ENCODE results near the gene ABI3BP.
A peak's percentile ranks its signal among the peaks of the same experiment; 100 is the strongest.

Gene ABI3BP

GRCh38 chr3:100761211-100761942 lies 231.8 kb downstream of the ABI3BP start:
- DNase-seq: peak; percentile 8

- no peak for DNase-seq
These were observed 232.8 kb downstream of the ABI3BP start for GRCh38 chr3:100760377-100760776.

- DNase-seq: no peak
These were observed 233.3 kb downstream of the ABI3BP start for GRCh38 chr3:100759950-100760349.

GRCh38 chr3:100759159-100759558 lies 234.1 kb downstream of the ABI3BP start:
- DNase-seq: no peak

- DNase-seq: no peak
These were observed 236.8 kb downstream of the ABI3BP start for GRCh38 chr3:100756441-100756840.

GRCh38 chr3:100754563-100755334 lies 238.5 kb downstream of the ABI3BP start:
- no peak for DNase-seq

- no peak for DNase-seq
These were observed 239.4 kb downstream of the ABI3BP start for GRCh38 chr3:100753846-100754245.

- DNase-seq: no peak
These were observed 244.3 kb downstream of the ABI3BP start for GRCh38 chr3:100748967-100749366.

- DNase-seq: no peak
These were observed 245.0 kb downstream of the ABI3BP start for GRCh38 chr3:100748220-100748619.

GRCh38 chr3:100746092-100746491 lies 247.1 kb downstream of the ABI3BP start:
- no peak for DNase-seq

- no peak for DNase-seq
These were observed 247.6 kb downstream of the ABI3BP start for GRCh38 chr3:100745617-100746016.

GRCh38 chr3:100744671-100745070 lies 248.6 kb downstream of the ABI3BP start:
- no peak for DNase-seq

GRCh38 chr3:100743535-100743934 lies 249.7 kb downstream of the ABI3BP start:
- DNase-seq: no peak

- no peak for DNase-seq
These were observed 253.0 kb downstream of the ABI3BP start for GRCh38 chr3:100740207-100740606.

GRCh38 chr3:100737334-100737733 lies 255.9 kb downstream of the ABI3BP start:
- peak; percentile 15 for DNase-seq

- no peak for DNase-seq
These were observed 260.8 kb downstream of the ABI3BP start for GRCh38 chr3:100732435-100732834.

GRCh38 chr3:100730524-100730923 lies 262.7 kb downstream of the ABI3BP start:
- no peak for DNase-seq

- DNase-seq: no peak
These were observed 266.5 kb downstream of the ABI3BP start for GRCh38 chr3:100726706-100727105.

GRCh38 chr3:100725935-100726513 lies 267.2 kb downstream of the ABI3BP start:
- DNase-seq: no peak

GRCh38 chr3:100720426-100720825 lies 272.8 kb downstream of the ABI3BP start:
- no peak for DNase-seq

- no peak for DNase-seq
These were observed 274.1 kb downstream of the ABI3BP start for GRCh38 chr3:100719136-100719535.

GRCh38 chr3:100717637-100718487 lies 275.4 kb downstream of the ABI3BP start:
- no peak for DNase-seq

GRCh38 chr3:100717063-100717462 lies 276.2 kb downstream of the ABI3BP start:
- no peak for DNase-seq
